ENCODE measurements around the gene SPTLC2.

The SPTLC2 gene

GRCh38 chr14:77622366-77622961, 6.0 kb upstream of the SPTLC2 start:
- no peak for DNase-seq (ENCODE audit: low read depth in 2 of 2)

GRCh38 chr14:77620222-77620870, 3.9 kb upstream of the SPTLC2 start:
- DNase-seq (ENCODE audit: low read depth in 2 of 2): no peak

- DNase-seq (ENCODE audit: low read depth in 2 of 2): no peak
Observed at GRCh38 chr14:77618381-77618970, 2.0 kb upstream of the SPTLC2 start.

- DNase-seq (ENCODE audit: low read depth in 2 of 2): no peak
Observed at GRCh38 chr14:77616133-77616453, 344 bp downstream of the SPTLC2 start.

GRCh38 chr14:77615361-77616132, 890 bp downstream of the SPTLC2 start:
- no peak for DNase-seq (ENCODE audit: low read depth in 2 of 2)

- DNase-seq (ENCODE audit: low read depth in 2 of 2): no peak
Observed at GRCh38 chr14:77613201-77613600, 3.2 kb downstream of the SPTLC2 start.

- DNase-seq (ENCODE audit: low read depth in 2 of 2): no peak
Observed at GRCh38 chr14:77612011-77612620, 4.3 kb downstream of the SPTLC2 start.

- DNase-seq (ENCODE audit: low read depth in 2 of 2): no peak
Observed at GRCh38 chr14:77610553-77610952, 5.9 kb downstream of the SPTLC2 start.

GRCh38 chr14:77609922-77610321, 6.5 kb downstream of the SPTLC2 start:
- no peak for DNase-seq (ENCODE audit: low read depth in 2 of 2)

GRCh38 chr14:77607741-77608302, 8.6 kb downstream of the SPTLC2 start:
- no peak for DNase-seq (ENCODE audit: low read depth in 2 of 2)

- no peak for DNase-seq (ENCODE audit: low read depth in 2 of 2)
Observed at GRCh38 chr14:77605392-77605972, 11.0 kb downstream of the SPTLC2 start.

GRCh38 chr14:77603654-77604255, 12.7 kb downstream of the SPTLC2 start:
- DNase-seq (ENCODE audit: low read depth in 2 of 2): no peak

GRCh38 chr14:77603031-77603430, 13.4 kb downstream of the SPTLC2 start:
- DNase-seq (ENCODE audit: low read depth in 2 of 2): no peak

- DNase-seq (ENCODE audit: low read depth in 2 of 2): no peak
Observed at GRCh38 chr14:77601846-77602619, 14.4 kb downstream of the SPTLC2 start.

GRCh38 chr14:77599889-77600288, 16.5 kb downstream of the SPTLC2 start:
- DNase-seq (ENCODE audit: low read depth in 2 of 2): no peak

- DNase-seq (ENCODE audit: low read depth in 2 of 2): no peak
Observed at GRCh38 chr14:77598366-77599070, 17.9 kb downstream of the SPTLC2 start.

- no peak for DNase-seq (ENCODE audit: low read depth in 2 of 2)
Observed at GRCh38 chr14:77593501-77593961, 22.9 kb downstream of the SPTLC2 start.

GRCh38 chr14:77590845-77591485, 25.5 kb downstream of the SPTLC2 start:
- DNase-seq (ENCODE audit: low read depth in 2 of 2): no peak

- DNase-seq (ENCODE audit: low read depth in 2 of 2): no peak
Observed at GRCh38 chr14:77589099-77589498, 27.3 kb downstream of the SPTLC2 start.

Measured in activated CD8-positive, alpha-beta memory T cell treated with anti-CD3 and anti-CD28 coated beads for 4 hours (primary cell).